ENCODE data around the gene ARSB. TPM values are rescaled to one million over a fixed set of nuclear protein-coding genes. Genes with fewer than 3 reads are reported as not detected.

Gene ARSB
- total RNA-seq, 1 donor = 38.4 TPM

GRCh38 chr5:78922879-78923621 is 62.1 kb downstream of the ARSB start:
- Histone ChIP-seq H3K36me3 (ENCODE audit: insufficient read depth, low read length) (no peaks in the 10 kb centered on the region), H3K79me2 (ENCODE audit: insufficient read depth, low read length) (no peaks in the 10 kb centered on the region), H3K4me1 (ENCODE audit: insufficient read depth, low read length) (peaks cover 13% of the 10 kb centered on the region), H3K27ac (ENCODE audit: low read depth, low read length) (no peak overlapping the region), H2AFZ (ENCODE audit: low read length) (no peak overlapping the region), H4K20me1 (ENCODE audit: insufficient read depth, low read length) (no peaks in the 10 kb centered on the region), H3K9me3 (ENCODE audit: low read depth, low read length) (no peaks in the 10 kb centered on the region), H3K4me3 (ENCODE audit: insufficient read depth, low read length) (no peak overlapping the region), H3K4me2 (ENCODE audit: insufficient read depth, low read length) (no peak overlapping the region), H3K27me3 (ENCODE audit: insufficient read depth, low read length) (no peaks in the 10 kb centered on the region)
- no peak for DNase-seq (ENCODE audit: insufficient read length, low spot score, missing footprints)
- TF ChIP-seq, protein P1, sequence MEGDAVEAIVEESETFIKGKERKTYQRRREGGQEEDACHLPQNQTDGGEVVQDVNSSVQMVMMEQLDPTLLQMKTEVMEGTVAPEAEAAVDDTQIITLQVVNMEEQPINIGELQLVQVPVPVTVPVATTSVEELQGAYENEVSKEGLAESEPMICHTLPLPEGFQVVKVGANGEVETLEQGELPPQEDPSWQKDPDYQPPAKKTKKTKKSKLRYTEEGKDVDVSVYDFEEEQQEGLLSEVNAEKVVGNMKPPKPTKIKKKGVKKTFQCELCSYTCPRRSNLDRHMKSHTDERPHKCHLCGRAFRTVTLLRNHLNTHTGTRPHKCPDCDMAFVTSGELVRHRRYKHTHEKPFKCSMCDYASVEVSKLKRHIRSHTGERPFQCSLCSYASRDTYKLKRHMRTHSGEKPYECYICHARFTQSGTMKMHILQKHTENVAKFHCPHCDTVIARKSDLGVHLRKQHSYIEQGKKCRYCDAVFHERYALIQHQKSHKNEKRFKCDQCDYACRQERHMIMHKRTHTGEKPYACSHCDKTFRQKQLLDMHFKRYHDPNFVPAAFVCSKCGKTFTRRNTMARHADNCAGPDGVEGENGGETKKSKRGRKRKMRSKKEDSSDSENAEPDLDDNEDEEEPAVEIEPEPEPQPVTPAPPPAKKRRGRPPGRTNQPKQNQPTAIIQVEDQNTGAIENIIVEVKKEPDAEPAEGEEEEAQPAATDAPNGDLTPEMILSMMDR (IDR thresholded peaks at IDR 0.05; ENCODE audit: extremely low read depth, low read depth, low read length) = no peak

- H2AFZ ChIP-seq (ENCODE audit: low read length) = no peak overlapping the region
- H3K4me2 ChIP-seq (ENCODE audit: insufficient read depth, low read length) = no peak overlapping the region
- no peaks in the 10 kb centered on the region for H3K4me1 ChIP-seq (ENCODE audit: insufficient read depth, low read length)
- no peak overlapping the region for H3K27ac ChIP-seq (ENCODE audit: low read depth, low read length)
- peak; percentile 17 for DNase-seq (ENCODE audit: insufficient read length, low spot score, missing footprints)
- H4K20me1 ChIP-seq (ENCODE audit: insufficient read depth, low read length) = no peaks in the 10 kb centered on the region
- no peaks in the 10 kb centered on the region for H3K9me3 ChIP-seq (ENCODE audit: low read depth, low read length)
- H3K36me3 ChIP-seq (ENCODE audit: insufficient read depth, low read length) = no peaks in the 10 kb centered on the region
- TF ChIP-seq, protein P1 (IDR thresholded peaks at IDR 0.05; ENCODE audit: extremely low read depth, low read depth, low read length) = peak; percentile 51
- no peaks in the 10 kb centered on the region for H3K27me3 ChIP-seq (ENCODE audit: insufficient read depth, low read length)
- no peaks in the 10 kb centered on the region for H3K79me2 ChIP-seq (ENCODE audit: insufficient read depth, low read length)
- no peak overlapping the region for H3K4me3 ChIP-seq (ENCODE audit: insufficient read depth, low read length)
Measured at GRCh38 chr5:78920604-78921003, 64.5 kb downstream of the ARSB start.

DNA sequence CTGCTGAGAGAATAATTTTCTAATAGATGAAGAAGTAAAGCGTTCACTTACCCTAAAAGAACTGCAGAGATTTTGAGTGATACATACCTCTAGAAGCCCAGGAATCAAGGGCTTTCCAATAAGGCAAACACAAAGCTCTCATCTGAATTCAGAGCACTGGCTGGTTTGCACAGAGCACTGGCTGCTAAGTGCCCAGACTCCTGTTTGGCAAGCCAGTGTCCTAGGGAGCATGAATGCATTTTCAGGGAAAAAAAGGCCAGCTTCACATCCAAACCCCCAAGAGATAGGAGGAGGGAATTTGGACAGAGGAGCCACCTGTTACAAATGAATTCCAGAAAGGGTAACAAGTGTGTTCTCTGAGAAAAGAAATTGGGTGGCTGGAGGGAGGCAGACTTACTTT is 65.3 kb downstream of the ARSB start:
- TF ChIP-seq, protein P1 (IDR thresholded peaks at IDR 0.05; ENCODE audit: extremely low read depth, low read depth, low read length) = no peak
- H3K27ac ChIP-seq (ENCODE audit: low read depth, low read length) = no peak overlapping the region
- H3K4me1 ChIP-seq (ENCODE audit: insufficient read depth, low read length) = no peaks in the 10 kb centered on the region
- H4K20me1 ChIP-seq (ENCODE audit: insufficient read depth, low read length) = no peaks in the 10 kb centered on the region
- H3K4me3 ChIP-seq (ENCODE audit: insufficient read depth, low read length) = no peak overlapping the region
- no peak overlapping the region for H3K4me2 ChIP-seq (ENCODE audit: insufficient read depth, low read length)
- no peaks in the 10 kb centered on the region for H3K27me3 ChIP-seq (ENCODE audit: insufficient read depth, low read length)
- H2AFZ ChIP-seq (ENCODE audit: low read length) = no peak overlapping the region
- no peak for DNase-seq (ENCODE audit: insufficient read length, low spot score, missing footprints)
- H3K79me2 ChIP-seq (ENCODE audit: insufficient read depth, low read length) = no peaks in the 10 kb centered on the region
- no peaks in the 10 kb centered on the region for H3K36me3 ChIP-seq (ENCODE audit: insufficient read depth, low read length)
- no peaks in the 10 kb centered on the region for H3K9me3 ChIP-seq (ENCODE audit: low read depth, low read length)

- H3K9me3 ChIP-seq (ENCODE audit: low read depth, low read length) = no peaks in the 10 kb centered on the region
- TF ChIP-seq, protein P1 (IDR thresholded peaks at IDR 0.05; ENCODE audit: extremely low read depth, low read depth, low read length) = no peak
- H3K27ac ChIP-seq (ENCODE audit: low read depth, low read length) = no peak overlapping the region
- no peak overlapping the region for H3K4me3 ChIP-seq (ENCODE audit: insufficient read depth, low read length)
- no peaks in the 10 kb centered on the region for H4K20me1 ChIP-seq (ENCODE audit: insufficient read depth, low read length)
- H3K79me2 ChIP-seq (ENCODE audit: insufficient read depth, low read length) = no peaks in the 10 kb centered on the region
- H3K4me2 ChIP-seq (ENCODE audit: insufficient read depth, low read length) = no peak overlapping the region
- no peaks in the 10 kb centered on the region for H3K4me1 ChIP-seq (ENCODE audit: insufficient read depth, low read length)
- no peak overlapping the region for H2AFZ ChIP-seq (ENCODE audit: low read length)
- H3K27me3 ChIP-seq (ENCODE audit: insufficient read depth, low read length) = no peaks in the 10 kb centered on the region
- no peaks in the 10 kb centered on the region for H3K36me3 ChIP-seq (ENCODE audit: insufficient read depth, low read length)
- no peak for DNase-seq (ENCODE audit: insufficient read length, low spot score, missing footprints)
Measured at GRCh38 chr5:78916044-78916443, 69.1 kb downstream of the ARSB start.
